C4-2B (cell line): ENCODE data around the gene MAP3K14.
"Not testable (repeated sequence)": the region's sequence is repeated elsewhere in the genome, so short reads cannot be mapped to it uniquely, and the experiment has no call there.

Experiments
- H3K27ac ChIP-seq: fragments of 450-650 bp; 2 replicates; pipeline ENCODE4 v1.5.1; 2017
- CTCF ChIP-seq: fragments of 450-650 bp; conservative IDR thresholded peaks from 2 replicates; pipeline ENCODE4 v1.5.1; 2017; ENCODE audit warnings: mild to moderate bottlenecking
- ZFX ChIP-seq: fragments of 450-650 bp; IDR thresholded peaks from 2 replicates; pipeline ENCODE4 v1.6.1; 2017

Gene MAP3K14

GRCh38 chr17:45355087-45355486, 38.3 kb upstream of the MAP3K14 start:
- TF ChIP-seq CTCF (no peak), ZFX (no peak)
- no peak overlapping the region for H3K27ac ChIP-seq

- no peak for TF ChIP-seq CTCF
- TF ChIP-seq ZFX, result no peak
- no peak overlapping the region for H3K27ac ChIP-seq
Observed at GRCh38 chr17:45353043-45353442, 36.2 kb upstream of the MAP3K14 start.

DNA sequence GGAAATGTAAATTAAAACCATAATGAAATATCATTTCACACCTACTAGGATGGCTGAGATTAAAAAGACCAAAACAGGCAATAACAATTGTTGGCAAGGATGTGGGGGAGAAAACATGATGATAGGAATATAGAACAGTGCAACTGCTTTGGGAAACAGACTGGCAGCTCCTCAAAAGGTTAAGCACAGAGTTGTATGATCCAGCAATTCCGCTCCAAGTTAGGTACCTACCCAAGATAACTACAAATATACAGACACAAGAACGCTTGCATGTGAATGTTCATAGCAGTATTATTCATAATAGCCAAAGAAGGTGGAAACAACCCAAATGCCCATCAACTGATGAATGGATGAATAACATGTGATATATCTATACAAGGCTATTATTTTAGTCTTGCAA, 35.0 kb upstream of the MAP3K14 start:
- TF ChIP-seq ZFX, result no peak
- TF ChIP-seq CTCF, result no peak
- no peak overlapping the region for H3K27ac ChIP-seq

- H3K27ac ChIP-seq, result no peak overlapping the region
- TF ChIP-seq CTCF, result no peak
- TF ChIP-seq ZFX, result no peak
Observed at GRCh38 chr17:45347444-45347843, 30.6 kb upstream of the MAP3K14 start.

DNA sequence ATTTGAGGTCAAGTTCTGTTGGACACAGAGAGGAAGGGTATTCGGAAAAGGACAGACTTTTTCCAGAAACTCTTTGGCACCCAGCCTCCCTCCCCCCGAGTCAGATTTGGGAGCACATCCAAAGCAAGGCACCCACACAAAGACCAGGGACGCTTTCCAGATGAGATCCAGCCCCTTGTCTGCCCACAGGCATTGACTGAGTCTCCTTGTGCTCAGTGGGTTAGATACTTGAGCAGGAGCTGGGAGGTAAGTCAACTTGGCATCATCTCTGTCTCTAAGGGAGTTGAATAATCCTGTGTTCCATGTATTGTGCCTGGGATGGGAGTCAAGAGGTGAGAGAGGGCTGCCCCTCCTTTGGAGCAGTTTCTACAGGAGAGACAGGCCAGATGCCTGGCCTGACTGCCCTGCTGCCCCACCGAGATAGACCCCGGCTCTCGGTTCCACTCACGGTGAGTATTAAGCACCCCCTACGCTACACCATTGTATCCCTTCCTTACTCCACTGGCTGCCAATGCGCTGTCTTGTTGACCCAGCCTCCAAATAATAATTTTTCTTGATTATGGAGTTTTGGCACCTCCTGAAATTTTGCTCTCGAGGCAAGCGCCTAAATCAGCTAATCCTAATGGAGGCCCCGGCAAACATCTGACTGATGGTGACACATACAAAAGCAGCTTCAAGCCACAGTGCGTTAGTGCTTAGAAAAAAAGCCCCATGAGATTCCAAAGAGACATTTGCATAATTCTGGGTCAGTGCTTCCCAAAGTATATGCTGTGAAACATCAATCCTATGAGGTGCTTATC, 29.6 kb upstream of the MAP3K14 start:
- no peak overlapping the region for H3K27ac ChIP-seq
- no peak for TF ChIP-seq ZFX
- no peak for TF ChIP-seq CTCF

GRCh38 chr17:45345554-45346215, 28.9 kb upstream of the MAP3K14 start:
- no peak overlapping the region for H3K27ac ChIP-seq
- no peak for TF ChIP-seq ZFX
- TF ChIP-seq CTCF, result no peak

DNA sequence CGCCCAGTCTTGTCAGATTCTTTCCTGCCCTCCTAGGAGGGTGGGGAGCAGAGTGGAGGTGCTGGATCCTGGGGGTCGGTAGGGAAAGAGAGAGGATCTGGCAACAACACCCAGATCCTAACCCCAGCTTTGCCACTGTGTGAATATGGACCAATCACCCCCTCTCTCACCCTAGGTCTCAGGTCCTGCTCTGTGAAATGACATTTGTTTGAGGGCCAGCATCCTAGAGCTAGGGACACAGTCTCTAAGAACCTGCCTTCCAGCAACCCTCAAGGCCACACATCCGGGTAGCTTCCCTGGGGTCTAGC, 28.4 kb upstream of the MAP3K14 start:
- H3K27ac ChIP-seq, result no peak overlapping the region
- TF ChIP-seq CTCF, result no peak
- no peak for TF ChIP-seq ZFX

DNA sequence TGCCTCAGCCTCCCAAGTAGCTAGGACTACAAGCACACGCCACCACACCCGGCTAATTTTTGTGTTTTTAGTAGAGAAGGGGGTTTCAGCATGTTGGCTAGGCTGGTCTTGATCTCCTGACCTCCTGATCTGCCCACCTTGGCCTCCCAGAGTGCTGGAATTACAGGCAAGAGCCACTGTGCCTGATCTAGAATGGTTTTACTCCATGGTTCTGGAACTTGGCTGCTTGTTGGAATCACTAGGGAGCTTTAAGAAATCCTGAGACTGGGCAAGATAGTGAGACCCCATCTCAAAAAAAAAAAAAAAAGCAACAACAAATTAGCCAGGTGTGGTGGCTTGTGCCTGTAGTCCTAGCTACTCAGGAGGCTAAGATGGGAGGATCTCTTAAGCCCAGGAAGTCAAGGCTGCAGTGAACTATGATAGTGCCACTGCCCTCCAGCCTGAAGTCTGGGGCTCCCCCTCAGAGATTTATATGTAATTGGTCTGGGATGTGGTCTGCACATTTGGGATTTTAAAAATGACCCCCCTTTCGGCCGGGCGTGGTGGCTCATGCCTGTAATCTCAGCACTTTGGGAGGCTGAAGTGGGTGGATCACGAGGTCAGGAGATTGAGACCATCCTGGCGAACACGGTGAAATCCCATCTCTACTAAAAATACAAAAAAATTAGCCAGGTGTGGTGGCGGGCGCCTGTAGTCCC, 27.3 kb upstream of the MAP3K14 start:
- not testable (repeated sequence) for H3K27ac ChIP-seq
